Endothelial cell of umbilical vein (primary cell): ENCODE results near the gene PIM1. TPM values are rescaled to one million over a fixed set of nuclear protein-coding genes. Genes with fewer than 3 reads are reported as not detected.

Experiments used
- BruUV-seq: library from RNA; stranded (reverse); fragments of 400-500 nt; replicated peaks from 2 replicates; lab custom pipeline; 2021; lab: Mats Ljungman, UMichigan
- CTCF ChIA-PET: fragments of 300-600, 350-600 bp; sonication (Branson Sonifier 250); formaldehyde crosslinking; loops from one replicate; lab custom pipeline; 2021; ENCODE audit warnings: antibody characterized with exemption, inconsistent platforms; lab: Charles Lee
- POLR2A ChIA-PET: fragments of 300-600, 350-600 bp; sonication (Branson Sonifier 250); formaldehyde crosslinking; loops from one replicate; lab custom pipeline; 2021; ENCODE audit warnings: antibody characterized with exemption, inconsistent platforms; lab: Charles Lee
- DNase-seq: peaks from one replicate; pipeline ENCODE4 v3.0.0-alpha.2; 2011; ENCODE audit warnings: low read depth, low spot score
- FAIRE-seq: peaks from 2 replicates; lab custom pipeline; 2011; peaks lifted over from hg19 to GRCh38; lab: Jason Lieb, UNC
- H2AFZ ChIP-seq: 2 replicates; pipeline ENCODE4 v1.6.0; 2012; ENCODE audit warnings: low read depth, low read length, control low read depth, inconsistent platforms
- H3K27ac ChIP-seq: 2 replicates; pipeline ENCODE4 v1.5.1; 2011; ENCODE audit warnings: low read depth, mild to moderate bottlenecking, control low read depth, low read length, moderate library complexity; ENCODE audit not compliant: insufficient read depth
- H3K27me3 ChIP-seq, 2 experiments: 2 replicates each; pipeline versions ENCODE4 v1.6.0 to v1.6.1; 2011; ENCODE audit warnings: low read length in 2 of 2, mixed read lengths in 1 of 2; ENCODE audit not compliant: control insufficient read depth in 2 of 2, insufficient read depth in 2 of 2
- H3K36me3 ChIP-seq, 2 experiments: 2 replicates in 1 of 2; 3 replicates in 1 of 2; pipeline ENCODE4 v1.5.1; 2011; ENCODE audit warnings: low read length in 2 of 2, mild to moderate bottlenecking in 1 of 2, moderate library complexity in 1 of 2; ENCODE audit not compliant: control insufficient read depth in 2 of 2, insufficient read depth in 2 of 2; ENCODE audit errors: extremely low read depth in 1 of 2
- H3K4me1 ChIP-seq: 3 replicates; pipeline ENCODE4 v1.5.1; 2011; ENCODE audit warnings: mild to moderate bottlenecking, low read length; ENCODE audit not compliant: control insufficient read depth, insufficient read depth; ENCODE audit errors: extremely low read depth
- H3K4me2 ChIP-seq: 2 replicates; pipeline ENCODE4 v1.6.1; 2011; ENCODE audit warnings: low read length, control low read depth, mixed read lengths; ENCODE audit not compliant: insufficient read depth
- H3K4me3 ChIP-seq, 3 experiments: fragments of 200-600 bp in 1 of 3; sonication (generic), shearing (Covaris generic) in 1 of 3; replicated peaks in 1 of 3; 2 replicates each; pipeline ENCODE4 v1.5.1; 2011 to 2016; ENCODE audit warnings: control low read depth in 3 of 3, low read length in 3 of 3, mild to moderate bottlenecking in 2 of 3, inconsistent platforms in 1 of 3, low read depth in 1 of 3, moderate library complexity in 1 of 3; ENCODE audit not compliant: insufficient read depth in 1 of 3
- H3K79me2 ChIP-seq: 2 replicates; pipeline ENCODE4 v1.6.0; 2012; ENCODE audit warnings: low read length, inconsistent platforms; ENCODE audit not compliant: control insufficient read depth, insufficient read depth
- H3K9ac ChIP-seq: replicated peaks from 2 replicates; pipeline ENCODE3; 2011; ENCODE audit warnings: low read length, control low read depth; ENCODE audit not compliant: insufficient read depth; ENCODE audit errors: extremely low read depth
- H3K9me1 ChIP-seq: replicated peaks from 3 replicates; pipeline ENCODE4 v1.6.0; 2011; ENCODE audit warnings: mild to moderate bottlenecking, low read length; ENCODE audit not compliant: control insufficient read depth, insufficient read depth; ENCODE audit errors: extremely low read depth
- H3K9me3 ChIP-seq: replicated peaks from 2 replicates; pipeline ENCODE4 v1.5.1; 2012; ENCODE audit warnings: low read length, inconsistent platforms; ENCODE audit not compliant: control insufficient read depth, insufficient read depth
- H4K20me1 ChIP-seq: replicated peaks from 2 replicates; pipeline ENCODE3; 2011; ENCODE audit warnings: mild to moderate bottlenecking, low read length; ENCODE audit not compliant: control insufficient read depth, insufficient read depth; ENCODE audit errors: extremely low read depth
- CTCF ChIP-seq, 2 donors: IDR thresholded peaks; 1 replicate in 1 of 2; 2 replicates in 1 of 2; pipeline ENCODE4 v1.5.1; 2011; ENCODE audit warnings: low read length in 2 of 2, mild to moderate bottlenecking in 2 of 2, moderate library complexity in 2 of 2, control low read depth in 1 of 2, inconsistent platforms in 1 of 2, low read depth in 1 of 2; ENCODE audit not compliant: insufficient read depth in 1 of 2; ENCODE audit errors: extremely low read depth in 1 of 2
- EZH2 ChIP-seq: IDR thresholded peaks from 2 replicates; pipeline ENCODE4 v1.6.1; 2012; ENCODE audit warnings: borderline replicate concordance, low read depth, mild to moderate bottlenecking, moderate library complexity, low read length, inconsistent platforms; ENCODE audit not compliant: severe bottlenecking
- FOS ChIP-seq: IDR thresholded peaks from 2 replicates; pipeline ENCODE4 v1.6.1; 2011; ENCODE audit warnings: mild to moderate bottlenecking, low read length, moderate library complexity, borderline replicate concordance; ENCODE audit not compliant: insufficient read depth
- GATA2 ChIP-seq: IDR thresholded peaks from 2 replicates; pipeline ENCODE4 v1.7.0; 2011; ENCODE audit warnings: low read depth, mild to moderate bottlenecking, moderate library complexity, mixed read lengths, low read length; ENCODE audit not compliant: insufficient read length, insufficient read depth
- JUN ChIP-seq: IDR thresholded peaks from 2 replicates; pipeline ENCODE4 v1.6.1; 2011; ENCODE audit warnings: borderline replicate concordance, low read depth; ENCODE audit not compliant: insufficient read length, insufficient read depth
- MAX ChIP-seq: IDR thresholded peaks from 2 replicates; pipeline ENCODE4 v1.6.1; 2011; ENCODE audit not compliant: insufficient read depth, insufficient read length
- MYC ChIP-seq: IDR thresholded peaks from one replicate; pipeline ENCODE4 v1.6.1; 2011; ENCODE audit warnings: mild to moderate bottlenecking, low read depth, low read length
- POLR2A ChIP-seq: IDR thresholded peaks from 2 replicates; pipeline ENCODE4 v1.6.1; 2012; ENCODE audit warnings: low read depth, mild to moderate bottlenecking, control low read depth, low read length
- POLR2AphosphoS5 ChIP-seq: IDR thresholded peaks from 2 replicates; pipeline ENCODE4 v1.6.1; 2012; ENCODE audit warnings: low read depth, mild to moderate bottlenecking, control low read depth, low read length, moderate library complexity; ENCODE audit not compliant: insufficient read depth
- dilution Hi-C: fragments of 300-500 bp; cut with MboI; formaldehyde crosslinking; loops from one replicate; pipeline ENCODE4 v1.15.0; 2019; ENCODE audit warnings: low sequenced_read_pairs; ENCODE audit not compliant: extremely low pct_ligation_motif_present
- intact Hi-C: fragments of 100-400 bp; cut with micrococcal nuclease; formaldehyde crosslinking; loops from one replicate; pipeline ENCODE4 v1.10.0; 2022
- polyA plus RNA-seq, 4 experiments: library from polyadenylated mRNA; depleted of rRNA in 3 of 4; stranded (reverse) in 3 of 4; unstranded in 1 of 4; fragments of >200 nt; gene quantifications; 2 replicates each; pipeline versions ENCODE4 v1.2.1 to v1.2.3, GENCODE V29; 2011 to 2012; ENCODE audit warnings: missing spikeins in 1 of 4
- total RNA-seq: library from RNA; stranded (reverse); gene quantifications from 2 replicates; pipeline ENCODE4 v1.2.3, GENCODE V29; 2021

The PIM1 gene
- total and polyA plus RNA-seq, 2 donors (not counting 3 experiments of a cell fraction or from before 2014, with no cell fraction given), result 9.2 to 11.3 TPM

- H2AFZ ChIP-seq, result no peak overlapping the region
- H3K9ac ChIP-seq, result no peak overlapping the region
- peaks cover 6% of the 10 kb centered on the region for H3K4me1 ChIP-seq
- no peaks in the 10 kb centered on the region for H3K79me2 ChIP-seq
- POLR2A ChIA-PET, result no interaction called here
- DNase-seq, result no peak
- H3K4me3 ChIP-seq, result no peak overlapping the region
- FAIRE-seq, result no peak
- no peak overlapping the region for H3K4me2 ChIP-seq
- H3K27me3 ChIP-seq, result no peaks in the 10 kb centered on the region
- H3K9me1 ChIP-seq, result no peaks in the 10 kb centered on the region
- CTCF ChIA-PET, result interaction anchor here (0.8 to 3.2 kb wide), 7 partner anchors 17 to 158 kb away, joined by 3 to 22 read pairs (median 6); no protein-coding TSS in a partner anchor
- H3K27ac ChIP-seq, result no peak overlapping the region
- no peaks in the 10 kb centered on the region for H4K20me1 ChIP-seq
- no peak for TF ChIP-seq GATA2
- TF ChIP-seq POLR2AphosphoS5, result no peak
- peaks cover 5 to 15% of the 10 kb centered on the region in 2 experiments for H3K36me3 ChIP-seq
- intact Hi-C loops, result no loop called here
- no TSS peak for BruUV-seq
- dilution Hi-C loops, result no loop called here
- no peaks in the 10 kb centered on the region for H3K9me3 ChIP-seq
These were observed 6.5 kb downstream of the PIM1 start for GRCh38 chr6:37176268-37177076.

GRCh38 chr6:37177077-37177934 lies 7.4 kb downstream of the PIM1 start:
- H3K9ac ChIP-seq, result no peak overlapping the region
- H3K9me3 ChIP-seq, result no peaks in the 10 kb centered on the region
- H4K20me1 ChIP-seq, result no peaks in the 10 kb centered on the region
- ChIA-PET CTCF (interaction anchor here (0.8 to 3.2 kb wide), 8 partner anchors 16 to 159 kb away, joined by 3 to 22 read pairs (median 6); no protein-coding TSS in a partner anchor), POLR2A (no interaction called here)
- no peaks in the 10 kb centered on the region for H3K4me1 ChIP-seq
- no peak for TF ChIP-seq CTCF (IDR thresholded peaks at IDR 0.05; ENCODE audit: extremely low read depth in 1 of 2, insufficient read depth in 1 of 2, low read depth in 1 of 2, low read length in 2 of 2)
- TF ChIP-seq GATA2, result no peak
- TF ChIP-seq MAX, result no peak
- no peak for TF ChIP-seq POLR2A
- no peak for TF ChIP-seq FOS
- no peak for TF ChIP-seq EZH2
- no peak for TF ChIP-seq POLR2AphosphoS5
- TF ChIP-seq MYC, result no peak
- TF ChIP-seq JUN, result no peak
- H3K4me2 ChIP-seq, result no peak overlapping the region
- no peak overlapping the region for H3K27ac ChIP-seq
- intact Hi-C loops (no loop called here), dilution Hi-C loops (no loop called here)
- no TSS peak for BruUV-seq
- H3K27me3 ChIP-seq, result no peaks in the 10 kb centered on the region
- no peak for DNase-seq
- no peaks in the 10 kb centered on the region for H3K79me2 ChIP-seq
- H3K4me3 ChIP-seq, result no peak overlapping the region
- FAIRE-seq, result no peak
- no peak overlapping the region for H2AFZ ChIP-seq
- no peaks in the 10 kb centered on the region for H3K9me1 ChIP-seq
- peaks cover 5 to 15% of the 10 kb centered on the region in 2 experiments for H3K36me3 ChIP-seq
